ENCODE results near the gene RAD51C.
"Not testable (repeated sequence)": the region's sequence is repeated elsewhere in the genome, so short reads cannot be mapped to it uniquely, and the experiment has no call there.

The RAD51C gene

DNA sequence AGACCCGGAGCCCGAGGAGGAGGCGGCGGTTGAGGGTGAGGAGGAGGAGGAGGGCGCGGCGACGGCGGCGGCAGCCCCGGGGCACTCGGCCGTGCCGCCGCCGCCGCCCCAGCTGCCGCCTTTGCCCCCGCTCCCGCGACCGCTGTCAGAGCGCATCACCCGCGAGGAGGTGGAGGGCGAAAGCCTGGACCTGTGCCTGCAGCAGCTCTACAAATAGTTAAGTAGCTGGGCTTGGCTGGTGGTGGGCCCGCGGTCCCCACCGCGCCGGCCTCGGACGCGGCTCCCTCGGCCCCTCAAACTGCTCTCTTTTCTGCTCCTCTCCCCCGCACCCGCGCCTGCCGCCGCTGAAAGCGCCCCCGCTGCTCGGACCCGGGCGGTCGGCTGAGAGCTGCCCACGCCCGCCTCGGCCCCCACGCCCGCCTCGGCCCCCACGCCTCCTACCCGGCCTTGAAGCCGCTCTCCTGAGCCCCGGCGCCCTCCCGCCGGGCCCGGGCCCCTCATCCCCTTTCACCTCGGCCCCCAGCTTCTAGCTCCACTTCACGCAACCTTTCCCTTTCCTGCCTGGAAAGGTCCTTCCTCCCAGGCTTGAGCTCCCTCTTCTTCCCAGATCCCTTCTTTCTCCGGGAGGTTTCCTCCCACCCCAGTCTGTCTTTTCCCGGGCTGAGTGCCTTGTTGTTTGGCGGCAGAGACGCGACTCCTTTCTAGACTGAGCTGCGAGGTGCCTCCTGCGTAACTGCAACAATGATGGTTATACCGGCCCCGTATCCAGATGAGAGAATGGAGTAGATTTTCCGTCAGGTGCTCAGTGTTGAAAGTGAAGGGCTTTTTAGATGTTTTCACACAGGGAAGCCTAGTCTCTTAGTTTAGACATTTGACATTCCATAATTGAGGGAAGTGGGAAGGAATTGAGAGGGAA, 64.1 kb downstream of the RAD51C start:
- no peak for TF ChIP-seq TAF1 (IDR thresholded peaks at IDR 0.05; ENCODE audit: low read depth, low read length)
- no peak for TF ChIP-seq POLR2A (IDR thresholded peaks at IDR 0.05; ENCODE audit: low read depth, low read length)
- no peak for TF ChIP-seq POU2F2 (IDR thresholded peaks at IDR 0.05; ENCODE audit: low read depth, low read length)
- TF ChIP-seq PAX5 (IDR thresholded peaks at IDR 0.05; ENCODE audit: insufficient read depth, low read length, severe bottlenecking): no peak
- no peak for TF ChIP-seq POLR2AphosphoS5 (IDR thresholded peaks at IDR 0.05; ENCODE audit: low read depth, low read length)
- TF ChIP-seq SPI1 (IDR thresholded peaks at IDR 0.05; ENCODE audit: low read depth, low read length): no peak
- FAIRE-seq (peak; percentile 43), DNase-seq (ENCODE audit: insufficient read length, low spot score) (no peak)

GRCh38 chr17:58757162-58757613, 64.8 kb downstream of the RAD51C start:
- TF ChIP-seq POLR2A (IDR thresholded peaks at IDR 0.05; ENCODE audit: low read depth, low read length) (no peak), TAF1 (IDR thresholded peaks at IDR 0.05; ENCODE audit: low read depth, low read length) (no peak), SPI1 (IDR thresholded peaks at IDR 0.05; ENCODE audit: low read depth, low read length) (no peak), POLR2AphosphoS5 (IDR thresholded peaks at IDR 0.05; ENCODE audit: low read depth, low read length) (no peak), PAX5 (IDR thresholded peaks at IDR 0.05; ENCODE audit: insufficient read depth, low read length, severe bottlenecking) (no peak), POU2F2 (IDR thresholded peaks at IDR 0.05; ENCODE audit: low read depth, low read length) (no peak)
- FAIRE-seq: peak; percentile 72
- DNase-seq (ENCODE audit: insufficient read length, low spot score): no peak

DNA sequence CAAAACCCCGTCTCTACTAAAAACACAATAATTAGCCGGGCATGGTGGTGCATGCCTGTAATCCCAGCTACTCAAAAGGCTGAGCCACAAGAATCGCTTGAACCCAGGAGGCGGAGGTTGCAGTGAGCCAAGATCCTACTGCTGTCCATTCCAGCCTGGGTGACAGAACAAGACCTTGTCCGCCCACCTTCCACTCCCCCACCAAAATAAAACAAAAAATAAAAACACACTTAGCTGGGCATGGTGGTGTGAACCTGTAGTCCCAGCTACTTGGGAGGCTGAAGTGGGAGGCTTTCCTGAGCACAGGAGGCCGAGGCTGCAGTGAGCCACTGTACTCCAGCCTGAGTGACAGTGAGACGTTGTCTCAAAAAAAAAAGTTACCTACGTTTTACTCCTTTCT, 66.5 kb downstream of the RAD51C start:
- TF ChIP-seq SPI1 (IDR thresholded peaks at IDR 0.05; ENCODE audit: low read depth, low read length) (no peak), POU2F2 (IDR thresholded peaks at IDR 0.05; ENCODE audit: low read depth, low read length) (no peak), POLR2AphosphoS5 (IDR thresholded peaks at IDR 0.05; ENCODE audit: low read depth, low read length) (no peak), TAF1 (IDR thresholded peaks at IDR 0.05; ENCODE audit: low read depth, low read length) (no peak), PAX5 (IDR thresholded peaks at IDR 0.05; ENCODE audit: insufficient read depth, low read length, severe bottlenecking) (no peak), POLR2A (IDR thresholded peaks at IDR 0.05; ENCODE audit: low read depth, low read length) (no peak)
- FAIRE-seq: no peak

DNA sequence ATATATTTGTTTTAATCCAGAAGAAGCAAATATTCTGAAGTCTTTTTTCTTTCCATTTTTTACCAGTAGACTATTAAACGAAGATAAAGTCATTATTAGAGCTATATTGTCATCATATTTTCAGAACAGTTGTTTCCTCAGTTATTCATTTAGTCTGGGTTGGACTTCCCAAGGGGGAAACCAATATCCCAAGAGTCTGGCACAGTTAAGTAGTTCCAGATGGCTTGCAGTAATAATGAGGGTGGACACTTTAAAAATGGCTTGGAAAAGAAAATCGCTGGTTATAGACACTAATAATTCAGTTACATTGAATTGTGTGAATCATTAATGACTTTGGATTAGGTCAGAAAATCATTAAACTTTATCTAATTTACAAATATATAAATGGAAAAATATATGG, 67.1 kb downstream of the RAD51C start:
- TF ChIP-seq TAF1 (IDR thresholded peaks at IDR 0.05; ENCODE audit: low read depth, low read length): no peak
- no peak for TF ChIP-seq SPI1 (IDR thresholded peaks at IDR 0.05; ENCODE audit: low read depth, low read length)
- no peak for TF ChIP-seq POLR2AphosphoS5 (IDR thresholded peaks at IDR 0.05; ENCODE audit: low read depth, low read length)
- no peak for TF ChIP-seq POU2F2 (IDR thresholded peaks at IDR 0.05; ENCODE audit: low read depth, low read length)
- no peak for TF ChIP-seq PAX5 (IDR thresholded peaks at IDR 0.05; ENCODE audit: insufficient read depth, low read length, severe bottlenecking)
- TF ChIP-seq POLR2A (IDR thresholded peaks at IDR 0.05; ENCODE audit: low read depth, low read length): no peak
- DNase-seq (ENCODE audit: insufficient read length, low spot score): no peak
- no peak for FAIRE-seq

More for the DNA sequence above, 66.5 kb downstream of the RAD51C start:
- DNase-seq (ENCODE audit: insufficient read length, low spot score): no peak

DNA sequence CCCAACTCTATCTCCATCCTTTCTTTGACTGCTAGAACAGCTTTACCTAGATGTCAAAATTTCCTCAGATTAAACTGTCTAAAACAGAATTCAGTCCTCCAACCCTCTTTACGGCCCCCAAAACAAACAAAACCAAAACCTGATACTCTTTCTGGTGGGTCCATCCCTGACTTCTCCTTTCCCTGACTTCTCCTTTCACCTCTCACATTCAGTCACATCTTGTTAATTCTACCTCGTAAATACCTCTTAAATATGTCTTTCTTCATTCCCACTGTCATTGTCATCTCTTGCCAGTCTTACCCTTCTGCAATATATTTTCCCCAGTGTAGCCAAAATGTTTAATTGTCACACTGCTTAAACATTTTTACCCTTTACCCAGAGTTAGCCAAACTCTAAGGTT, 67.8 kb downstream of the RAD51C start:
- DNase-seq (ENCODE audit: insufficient read length, low spot score): no peak
- TF ChIP-seq SPI1 (IDR thresholded peaks at IDR 0.05; ENCODE audit: low read depth, low read length): peak; percentile 57
- TF ChIP-seq TAF1 (IDR thresholded peaks at IDR 0.05; ENCODE audit: low read depth, low read length): no peak

GRCh38 chr17:58763263-58763662, 70.9 kb downstream of the RAD51C start:
- DNase-seq (ENCODE audit: insufficient read length, low spot score): no peak
- TF ChIP-seq POLR2A (IDR thresholded peaks at IDR 0.05; ENCODE audit: low read depth, low read length): no peak
- no peak for TF ChIP-seq POU2F2 (IDR thresholded peaks at IDR 0.05; ENCODE audit: low read depth, low read length)
- TF ChIP-seq PAX5 (IDR thresholded peaks at IDR 0.05; ENCODE audit: insufficient read depth, low read length, severe bottlenecking): no peak
- TF ChIP-seq SPI1 (IDR thresholded peaks at IDR 0.05; ENCODE audit: low read depth, low read length): no peak
- no peak for TF ChIP-seq POLR2AphosphoS5 (IDR thresholded peaks at IDR 0.05; ENCODE audit: low read depth, low read length)
- TF ChIP-seq TAF1 (IDR thresholded peaks at IDR 0.05; ENCODE audit: low read depth, low read length): no peak
- FAIRE-seq: no peak

More for the DNA sequence above, 67.8 kb downstream of the RAD51C start:
- peak; percentile 66 for FAIRE-seq

DNA sequence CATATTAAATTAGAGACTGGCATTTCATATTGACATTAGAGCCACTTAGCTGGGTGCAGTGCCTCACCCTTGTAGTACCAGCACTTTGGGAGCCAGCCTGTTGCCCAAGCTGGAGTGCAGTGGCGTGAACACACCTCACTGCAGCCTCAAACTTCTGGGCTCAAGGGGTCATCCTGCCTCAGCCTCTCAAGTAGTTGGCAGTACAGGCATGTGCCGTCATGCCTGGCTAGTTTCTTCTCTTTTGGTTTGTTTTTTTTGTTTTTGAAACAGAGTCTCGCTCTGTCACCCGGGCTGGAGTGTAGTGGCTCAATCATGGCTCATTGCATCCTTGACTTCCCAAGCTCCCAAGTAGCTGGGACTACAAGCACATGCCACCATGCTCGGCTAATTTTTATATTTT, 72.0 kb downstream of the RAD51C start:
- peak; percentile 73 for TF ChIP-seq PAX5 (IDR thresholded peaks at IDR 0.05; ENCODE audit: insufficient read depth, low read length, severe bottlenecking)
- TF ChIP-seq SPI1 (IDR thresholded peaks at IDR 0.05; ENCODE audit: low read depth, low read length): no peak
- DNase-seq (ENCODE audit: insufficient read length, low spot score) (no peak), FAIRE-seq (peak; percentile 65)

DNA sequence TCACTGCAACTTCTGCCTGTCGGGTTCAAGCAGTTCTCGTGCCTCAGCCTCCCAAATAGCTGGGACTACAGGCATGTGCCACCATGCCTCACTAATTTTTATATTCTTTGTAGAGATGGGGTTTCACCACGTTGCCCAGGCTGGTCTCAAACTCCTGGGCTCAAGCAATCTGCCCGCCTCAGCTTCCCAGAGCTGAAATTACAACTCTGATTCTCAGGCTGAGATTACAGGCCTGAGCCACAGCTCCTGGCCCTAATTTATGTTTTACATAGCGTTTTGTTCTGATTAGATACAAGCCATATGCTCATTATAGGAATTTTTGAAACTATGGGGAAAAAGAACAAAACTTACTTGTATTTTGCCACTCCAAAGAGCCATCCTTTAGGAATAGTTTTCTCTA, 86.1 kb downstream of the RAD51C start:
- DNase-seq (ENCODE audit: insufficient read length, low spot score); FAIRE-seq: not testable (repeated sequence)

GRCh38 chr17:58779446-58779845, 87.0 kb downstream of the RAD51C start:
- DNase-seq (ENCODE audit: insufficient read length, low spot score): no peak
- FAIRE-seq: no peak
- TF ChIP-seq POLR2A (IDR thresholded peaks at IDR 0.05; ENCODE audit: low read depth, low read length): no peak
- no peak for TF ChIP-seq SPI1 (IDR thresholded peaks at IDR 0.05; ENCODE audit: low read depth, low read length)
- no peak for TF ChIP-seq PAX5 (IDR thresholded peaks at IDR 0.05; ENCODE audit: insufficient read depth, low read length, severe bottlenecking)
- TF ChIP-seq POU2F2 (IDR thresholded peaks at IDR 0.05; ENCODE audit: low read depth, low read length): no peak
- TF ChIP-seq POLR2AphosphoS5 (IDR thresholded peaks at IDR 0.05; ENCODE audit: low read depth, low read length): no peak
- no peak for TF ChIP-seq TAF1 (IDR thresholded peaks at IDR 0.05; ENCODE audit: low read depth, low read length)

DNA sequence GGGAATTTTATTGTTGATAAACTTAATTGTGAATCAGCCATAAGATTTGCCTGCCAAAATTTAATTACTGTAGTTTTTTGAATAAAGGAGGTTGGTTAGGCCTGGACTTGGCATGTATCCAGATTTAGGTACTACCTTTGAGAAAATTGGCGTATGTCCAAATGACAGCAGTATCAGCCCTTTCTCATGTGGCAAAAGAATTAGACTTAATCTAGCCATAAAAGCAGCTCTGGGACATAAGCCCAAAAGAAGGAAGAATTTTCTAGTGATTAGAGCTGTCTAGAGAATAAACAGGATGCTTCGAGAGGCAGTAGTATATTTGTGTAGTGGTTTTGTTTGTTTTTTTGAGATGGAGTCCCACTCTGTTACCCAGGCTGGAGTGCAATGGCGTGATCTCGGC, 91.0 kb downstream of the RAD51C start:
- TF ChIP-seq PAX5 (IDR thresholded peaks at IDR 0.05; ENCODE audit: insufficient read depth, low read length, severe bottlenecking) (no peak), POU2F2 (IDR thresholded peaks at IDR 0.05; ENCODE audit: low read depth, low read length) (no peak), SPI1 (IDR thresholded peaks at IDR 0.05; ENCODE audit: low read depth, low read length) (no peak), POLR2AphosphoS5 (IDR thresholded peaks at IDR 0.05; ENCODE audit: low read depth, low read length) (no peak), TAF1 (IDR thresholded peaks at IDR 0.05; ENCODE audit: low read depth, low read length) (no peak), POLR2A (IDR thresholded peaks at IDR 0.05; ENCODE audit: low read depth, low read length) (no peak)
- DNase-seq (ENCODE audit: insufficient read length, low spot score) (no peak), FAIRE-seq (no peak)
